HG03097 (cell line): ENCODE measurements around the gene TPRG1.

Experiments used
- ATAC-seq: cut with Tn5 transposase; IDR thresholded peaks from one replicate; pipeline ENCODE4 v1.9.1; 2021; ENCODE audit not compliant: unreplicated experiment, low FRiP score

Gene TPRG1

DNA sequence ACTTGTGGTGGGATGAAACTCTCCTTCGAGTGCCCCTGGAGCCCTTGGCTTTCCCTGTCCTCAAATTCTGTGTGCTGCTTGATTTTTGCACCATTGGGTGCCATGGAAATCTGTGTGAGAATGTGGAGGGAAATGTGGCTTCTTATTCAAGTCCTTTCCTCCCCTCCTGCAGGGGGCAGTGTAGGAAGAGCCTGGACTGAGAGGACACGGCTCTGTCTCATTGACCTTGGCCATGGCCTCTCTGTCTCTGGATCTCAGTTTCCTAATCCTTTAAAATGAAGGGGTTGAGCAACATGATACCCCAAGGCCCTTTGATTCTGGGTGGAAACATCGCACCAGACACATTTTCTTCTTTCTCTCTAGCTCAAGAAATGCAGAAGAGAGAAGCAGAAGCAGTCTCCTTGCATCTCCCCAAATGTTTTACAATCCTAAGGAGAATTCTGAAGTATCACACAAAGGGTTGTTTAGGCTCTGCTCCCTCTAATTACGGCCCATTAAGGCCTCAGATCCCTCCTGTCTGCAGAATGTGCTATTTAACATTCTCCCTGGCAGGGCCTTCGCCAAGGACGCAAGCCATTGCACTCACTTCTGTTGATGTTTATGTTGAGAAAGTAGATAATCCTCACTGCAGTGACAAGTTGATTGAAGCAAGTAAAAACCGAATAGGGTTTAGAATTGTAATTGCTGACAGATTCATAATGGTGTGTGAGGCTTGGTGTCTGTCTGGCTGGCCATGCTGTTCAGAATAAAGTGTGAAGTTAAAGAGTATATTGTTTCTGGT lies 169.1 kb downstream of the TPRG1 start:
- ATAC-seq = no peak

DNA sequence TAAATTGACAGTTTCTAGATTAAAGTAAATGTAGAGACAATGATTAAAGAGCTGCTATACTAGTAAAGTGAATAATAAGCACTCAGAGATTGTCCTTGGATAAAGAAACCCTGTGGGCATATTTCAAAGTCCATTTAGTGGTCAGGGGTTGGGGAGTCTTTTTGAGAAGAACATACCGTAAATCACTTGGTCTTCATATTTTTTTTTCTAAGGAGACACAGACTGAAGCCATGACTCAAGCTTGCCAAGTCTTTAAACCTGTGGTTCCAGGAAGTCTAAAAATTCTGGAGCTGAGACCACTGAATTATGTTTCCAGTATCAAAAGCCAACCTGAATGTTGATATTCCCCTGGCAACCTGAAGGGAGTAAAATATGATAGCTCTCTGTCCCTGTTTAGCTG lies 171.0 kb downstream of the TPRG1 start:
- no peak for ATAC-seq

DNA sequence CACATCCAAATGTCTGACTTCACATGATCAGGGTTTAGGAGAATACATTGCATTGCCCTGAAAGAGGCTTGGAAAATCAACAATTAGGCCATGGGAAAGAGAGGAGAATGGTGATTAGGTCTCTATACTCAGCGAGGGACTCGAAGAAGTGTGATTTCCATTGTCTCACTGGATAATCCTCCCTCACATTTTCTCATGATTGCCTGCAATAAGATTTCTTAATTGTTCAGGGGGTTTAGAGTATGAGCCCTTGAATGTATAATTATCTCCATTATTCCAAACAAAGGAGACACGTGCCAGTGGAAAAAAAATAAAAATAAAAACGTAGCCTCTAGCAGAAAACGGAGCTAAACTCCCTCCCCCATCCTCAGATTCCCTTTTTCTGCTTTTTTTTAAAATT lies 173.2 kb downstream of the TPRG1 start:
- ATAC-seq = no peak

DNA sequence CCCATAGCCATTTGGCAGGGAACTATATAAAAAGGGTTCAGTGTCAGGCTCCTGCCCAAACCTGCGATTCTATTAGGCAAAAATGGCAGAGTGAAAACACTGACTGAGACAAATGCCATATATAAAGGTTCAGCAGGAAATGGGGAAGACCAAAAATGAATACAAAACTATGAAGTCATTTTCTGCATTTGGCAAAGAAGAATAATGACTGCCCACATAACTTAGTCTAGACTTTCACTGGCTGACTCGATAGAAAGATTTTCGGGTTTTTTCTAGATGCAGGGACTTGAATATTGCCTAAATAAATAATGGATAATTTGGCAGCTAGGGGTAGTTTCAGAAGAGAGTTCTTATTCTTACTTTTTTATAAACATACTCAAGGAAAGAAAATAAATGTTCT lies 178.0 kb downstream of the TPRG1 start:
- ATAC-seq = no peak

DNA sequence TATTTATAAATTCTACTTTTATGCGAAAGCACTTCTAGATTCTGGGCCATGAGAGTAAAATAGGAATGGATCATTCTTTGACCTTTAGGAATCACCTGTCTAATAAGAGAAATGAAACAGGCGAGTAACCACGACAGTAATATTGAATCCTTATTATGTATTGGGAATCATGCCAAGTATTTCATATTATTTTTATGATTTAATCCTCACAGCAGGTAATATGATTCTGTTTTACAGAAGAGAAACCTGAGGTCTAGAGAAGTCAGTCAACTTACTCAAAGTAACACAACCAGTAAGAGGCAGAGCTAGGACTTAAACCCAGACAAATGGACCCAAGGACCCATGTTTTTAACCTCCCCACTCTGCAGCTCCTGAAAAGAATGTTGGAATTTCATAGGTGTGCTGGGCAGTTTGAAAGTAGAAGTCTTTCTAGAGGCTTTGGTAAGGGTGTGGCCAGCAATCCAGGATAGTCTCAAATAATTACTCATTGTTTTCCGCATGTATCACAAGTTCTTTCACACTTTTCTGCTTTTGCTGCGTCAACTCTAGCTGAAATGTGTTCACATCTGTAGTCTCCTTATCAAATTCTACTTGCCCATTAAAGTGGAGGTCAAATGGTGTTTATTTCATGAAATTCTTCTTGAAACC lies 181.7 kb downstream of the TPRG1 start:
- no peak for ATAC-seq

DNA sequence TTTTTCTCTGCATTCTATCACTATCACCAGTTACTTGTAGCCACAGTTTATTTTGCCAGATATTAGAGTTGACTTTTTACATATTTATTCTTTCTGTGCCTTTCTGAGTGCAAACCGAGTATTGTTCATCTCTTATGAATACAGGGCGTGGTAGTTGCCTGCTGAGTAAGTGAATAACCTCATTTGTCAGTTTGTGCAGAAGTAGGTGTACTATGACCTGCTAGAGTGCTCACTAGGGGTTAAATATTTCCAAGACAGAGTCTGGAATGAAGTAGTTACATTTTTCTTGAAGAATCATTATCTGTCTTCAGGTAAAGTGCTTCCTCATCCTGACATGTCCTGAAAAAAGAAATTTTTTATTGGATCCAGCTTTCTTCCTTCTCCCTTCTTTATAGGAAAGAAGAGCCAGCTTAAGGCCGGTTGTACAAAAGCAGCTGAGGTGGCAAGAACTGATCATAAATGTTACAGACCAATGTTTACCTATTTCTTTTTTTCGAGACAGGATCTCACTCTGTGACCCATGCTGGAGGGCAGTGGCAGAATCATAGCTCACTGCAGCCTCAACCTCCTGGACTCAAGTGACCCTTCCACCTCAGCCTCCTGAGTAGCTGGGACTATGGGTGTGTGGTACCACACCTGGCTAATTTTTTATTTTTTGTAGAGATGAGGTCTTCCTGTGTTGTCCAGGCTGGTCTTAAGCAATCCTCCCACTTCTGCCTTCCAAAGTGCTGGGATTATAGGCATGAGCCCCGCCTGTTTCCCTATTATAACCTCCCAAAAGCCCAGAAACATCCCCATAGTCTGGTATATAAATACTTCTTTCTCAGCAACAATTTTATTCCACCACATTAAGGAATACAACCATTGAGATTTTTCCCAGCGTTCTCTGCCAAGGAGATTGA lies 182.5 kb downstream of the TPRG1 start:
- ATAC-seq = no peak

DNA sequence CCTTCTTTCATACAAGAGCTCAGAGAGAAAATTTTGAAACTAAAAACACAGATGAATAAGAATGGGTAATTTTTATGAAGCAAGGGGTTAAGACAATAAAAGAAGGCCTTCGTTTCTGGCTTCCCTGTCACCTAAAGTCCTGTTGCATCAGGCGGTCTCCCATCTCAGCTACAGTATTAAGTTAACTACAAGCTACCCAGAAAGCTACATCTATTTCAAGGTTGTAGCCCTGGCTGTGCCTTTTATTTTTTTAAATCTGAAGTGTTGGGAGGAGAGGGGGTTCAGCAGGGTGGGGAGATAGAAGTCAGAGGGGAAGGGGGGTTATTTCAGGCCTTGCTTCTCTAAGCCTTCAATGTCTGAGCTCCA lies 183.3 kb downstream of the TPRG1 start:
- ATAC-seq = no peak

DNA sequence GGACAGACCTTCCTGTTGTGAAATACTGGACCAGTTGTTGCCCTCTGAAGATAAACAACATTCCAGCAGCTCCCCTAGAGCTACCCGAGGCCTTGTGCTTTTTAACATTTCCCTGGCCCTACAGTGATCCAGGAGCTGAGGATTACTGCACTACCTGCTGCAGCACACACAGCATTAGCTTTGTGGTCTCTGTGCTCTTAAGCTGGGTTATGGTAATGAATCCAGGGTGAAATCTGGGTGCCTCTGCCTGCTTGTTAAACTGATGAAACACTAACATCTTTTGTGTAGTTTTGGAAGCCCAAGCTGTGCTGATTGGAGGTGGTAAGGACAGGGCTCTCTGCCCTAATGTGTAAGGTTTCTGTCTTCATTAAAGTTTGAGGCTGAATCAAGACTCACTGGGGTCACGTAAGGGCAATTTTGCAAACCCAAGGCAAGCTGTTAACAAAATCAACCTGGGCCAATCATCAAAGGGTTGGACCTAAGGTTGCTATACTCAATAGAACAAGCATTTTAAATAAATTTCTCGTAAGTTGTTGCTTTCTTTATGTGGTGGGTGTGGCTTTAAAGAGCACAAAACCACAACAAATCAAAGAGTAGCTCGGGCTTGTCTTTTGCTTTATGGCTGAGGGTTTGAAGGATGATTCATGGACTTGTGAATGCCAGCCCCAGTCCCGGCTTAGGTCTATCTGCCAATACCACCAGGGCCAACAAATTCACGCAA lies 183.9 kb downstream of the TPRG1 start:
- no peak for ATAC-seq

DNA sequence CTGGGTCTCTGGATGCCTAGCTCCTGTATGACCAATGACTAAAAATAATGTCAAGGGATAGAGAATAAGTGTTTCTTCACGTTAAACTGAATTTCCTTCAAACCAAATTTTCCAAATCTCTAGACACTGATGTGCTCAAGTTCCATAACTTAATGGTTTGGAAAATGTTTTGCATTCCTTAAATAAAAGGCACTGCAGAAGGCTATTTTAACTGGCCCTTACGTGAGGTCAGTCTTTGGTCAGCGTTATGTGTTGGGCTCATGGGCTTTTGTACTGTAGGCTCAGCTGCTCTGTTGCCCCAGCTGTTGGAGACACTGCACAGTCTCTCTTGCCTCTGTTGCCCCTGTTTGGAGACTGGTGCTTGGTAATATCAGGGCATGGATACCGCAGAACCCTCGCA lies 188.5 kb downstream of the TPRG1 start:
- ATAC-seq = no peak

DNA sequence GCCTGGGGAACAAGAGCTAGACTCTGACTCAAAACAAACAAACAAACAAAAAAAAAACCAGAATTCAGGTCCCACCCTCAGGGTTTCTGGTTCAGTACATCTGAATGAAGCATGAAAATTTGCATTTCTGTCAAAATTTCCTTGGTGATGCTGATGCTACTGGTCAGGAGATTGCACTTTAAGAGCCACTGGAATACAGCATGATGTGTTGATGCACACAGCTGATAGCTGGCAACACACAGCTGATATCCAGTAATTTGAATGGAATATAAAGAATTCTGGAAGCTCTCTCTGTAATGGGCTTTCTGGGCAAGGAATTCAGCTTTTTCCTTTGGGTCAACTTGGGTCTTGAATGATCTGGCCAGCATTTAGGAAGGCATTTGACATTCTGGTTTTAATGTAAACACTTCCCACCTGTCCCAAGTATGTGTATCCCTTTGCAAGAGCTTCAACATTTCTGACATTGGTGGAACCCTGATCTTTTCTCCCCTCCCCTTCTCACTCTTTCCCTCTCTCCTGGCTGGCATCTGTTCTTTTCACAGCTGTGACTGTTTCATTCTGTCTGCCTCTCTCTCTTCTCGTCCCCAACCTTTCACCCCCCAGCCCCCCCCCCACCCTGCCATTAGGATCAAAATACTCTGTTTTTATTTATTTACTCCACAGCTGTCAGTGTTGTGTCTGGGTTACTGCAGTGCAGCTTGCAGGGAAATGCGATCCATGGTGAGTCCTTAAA lies 189.5 kb downstream of the TPRG1 start:
- ATAC-seq = no peak

DNA sequence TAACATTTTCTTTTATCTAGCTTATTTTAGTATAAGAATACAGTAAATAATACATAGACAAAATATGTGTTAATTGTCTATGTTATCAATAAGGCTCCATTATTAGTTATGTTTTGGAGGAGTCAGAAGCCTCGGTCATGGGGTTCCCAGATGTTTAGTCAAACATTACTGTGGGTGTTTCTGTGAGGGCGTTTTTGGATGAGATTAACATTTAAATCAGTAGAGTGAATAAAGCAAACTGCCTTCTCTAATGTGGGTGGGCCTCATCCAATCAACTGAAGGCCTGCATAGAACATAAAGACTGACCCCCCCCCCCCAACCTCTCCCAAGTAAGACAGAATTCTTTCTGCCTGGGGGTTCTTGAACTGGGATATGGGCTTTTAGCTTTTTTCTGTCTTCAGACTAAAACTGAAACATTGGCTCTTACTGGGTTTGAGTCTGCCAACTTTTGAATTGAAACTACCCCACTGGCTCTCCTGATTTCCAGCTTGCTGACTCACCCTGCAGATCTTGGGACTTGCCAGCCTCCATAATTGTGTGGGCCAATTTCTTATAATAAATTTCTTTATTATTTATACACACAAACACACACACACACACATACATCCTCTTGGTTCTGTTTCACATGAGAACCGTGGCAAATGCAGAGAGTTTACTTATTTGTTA lies 192.0 kb downstream of the TPRG1 start:
- ATAC-seq = no peak

DNA sequence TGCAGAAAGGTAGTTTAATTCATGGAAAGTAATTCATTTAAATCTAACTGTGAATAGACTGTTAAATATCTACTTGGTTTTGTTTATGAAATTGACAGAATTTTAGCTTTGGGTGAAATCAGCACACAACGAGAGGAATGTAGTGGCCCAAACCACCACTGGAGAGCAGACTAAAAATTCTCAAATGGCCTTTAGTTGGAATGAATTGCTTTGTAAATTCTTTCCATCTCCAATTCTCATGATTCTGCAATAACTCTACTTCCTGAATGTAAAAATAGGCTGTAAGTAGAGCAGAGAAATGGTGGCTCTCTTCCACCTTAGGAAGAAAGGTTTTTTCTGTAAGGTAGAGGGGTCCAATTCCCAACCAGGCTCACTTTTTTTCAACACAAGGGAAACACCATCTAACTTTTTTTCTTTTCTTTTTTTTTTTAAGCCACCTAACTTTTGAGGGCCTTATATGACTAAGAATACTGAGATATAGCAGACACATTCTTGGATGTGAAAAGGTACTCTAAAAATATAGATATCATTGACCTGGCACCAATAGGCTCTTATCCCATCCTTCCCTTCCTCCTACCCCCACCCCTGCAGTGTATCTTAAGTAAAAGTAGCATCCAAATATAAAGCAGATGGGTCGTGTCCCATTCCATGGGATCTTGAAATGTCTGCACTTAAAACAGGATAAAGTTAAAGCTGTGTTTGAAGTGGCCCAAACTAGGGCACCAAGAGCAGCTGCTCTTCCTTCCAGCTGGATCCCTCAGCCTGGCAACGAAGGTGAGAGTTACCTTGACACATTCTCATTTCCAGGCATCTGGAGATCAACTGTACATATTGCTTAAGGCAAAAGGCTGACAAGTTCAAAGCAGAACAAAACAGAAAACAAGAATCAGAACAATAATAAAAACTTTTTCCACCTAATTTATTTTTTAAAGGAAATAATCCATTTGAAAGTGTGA lies 194.1 kb downstream of the TPRG1 start:
- no peak for ATAC-seq

DNA sequence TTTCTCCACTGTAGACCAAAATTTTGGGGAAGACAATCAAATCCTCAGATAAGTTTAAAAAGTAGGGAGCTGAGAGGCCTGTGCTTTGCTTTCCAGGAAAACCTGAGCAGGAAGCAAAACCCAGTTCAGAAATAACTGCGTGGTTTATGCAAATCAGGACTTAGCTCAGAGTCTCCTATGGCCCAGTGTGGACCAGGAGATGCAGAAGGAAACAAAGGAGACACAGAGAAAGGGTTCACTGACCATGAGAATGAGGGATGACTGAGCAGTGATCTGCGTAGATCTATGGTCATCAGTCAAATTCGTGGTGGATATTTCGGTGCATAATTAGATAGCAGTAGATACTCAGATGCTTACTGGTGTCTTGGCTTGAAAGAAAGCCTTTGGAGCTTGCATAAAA lies 196.6 kb downstream of the TPRG1 start:
- no peak for ATAC-seq

DNA sequence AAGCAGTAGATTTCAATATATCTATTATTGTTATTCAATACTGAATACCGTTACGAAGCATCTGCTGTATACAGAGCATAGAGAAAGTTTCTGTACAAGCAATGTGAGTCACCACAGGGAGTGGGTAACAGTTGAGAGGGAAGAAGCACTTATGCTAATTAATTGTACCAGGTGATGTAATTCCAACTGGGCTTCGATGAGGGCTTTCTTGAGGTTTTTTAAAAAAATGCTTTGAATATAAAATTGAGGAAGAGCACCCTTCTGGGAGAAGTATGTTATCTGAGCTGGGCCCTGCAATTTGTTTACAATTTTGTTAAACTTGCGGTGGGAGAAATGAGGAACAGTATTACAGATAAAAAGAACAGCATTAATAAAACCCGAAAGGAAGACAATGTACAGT lies 197.9 kb downstream of the TPRG1 start:
- ATAC-seq = no peak

DNA sequence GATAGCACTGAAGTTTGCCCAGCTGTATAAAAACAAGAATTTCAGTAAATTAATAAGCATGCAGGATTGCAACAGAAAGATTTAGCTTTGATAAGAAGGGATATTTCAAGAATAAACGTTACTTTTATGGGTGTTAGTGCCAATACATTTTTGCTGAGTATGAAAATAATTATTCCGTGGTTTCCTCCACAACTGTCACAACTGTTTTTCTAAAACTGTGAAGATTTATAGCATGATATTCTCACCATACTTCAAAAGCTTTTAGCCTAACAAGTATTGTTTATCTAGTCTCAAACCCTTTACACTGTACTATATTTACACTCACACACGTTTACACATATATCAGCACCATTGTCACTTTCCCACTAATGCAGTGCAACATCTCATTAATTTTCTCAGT lies 200.5 kb downstream of the TPRG1 start:
- ATAC-seq = no peak
